NOMO-1 treated with DMSO at 0.1 percent for 48 hours (cell line): ENCODE measurements around the gene JAM3.

Source experiments
- DNase-seq: peaks from one replicate; lab custom pipeline; 2025; ENCODE audit not compliant: unreplicated experiment; lab: John Stamatoyannopoulos, UW

The JAM3 gene

DNA sequence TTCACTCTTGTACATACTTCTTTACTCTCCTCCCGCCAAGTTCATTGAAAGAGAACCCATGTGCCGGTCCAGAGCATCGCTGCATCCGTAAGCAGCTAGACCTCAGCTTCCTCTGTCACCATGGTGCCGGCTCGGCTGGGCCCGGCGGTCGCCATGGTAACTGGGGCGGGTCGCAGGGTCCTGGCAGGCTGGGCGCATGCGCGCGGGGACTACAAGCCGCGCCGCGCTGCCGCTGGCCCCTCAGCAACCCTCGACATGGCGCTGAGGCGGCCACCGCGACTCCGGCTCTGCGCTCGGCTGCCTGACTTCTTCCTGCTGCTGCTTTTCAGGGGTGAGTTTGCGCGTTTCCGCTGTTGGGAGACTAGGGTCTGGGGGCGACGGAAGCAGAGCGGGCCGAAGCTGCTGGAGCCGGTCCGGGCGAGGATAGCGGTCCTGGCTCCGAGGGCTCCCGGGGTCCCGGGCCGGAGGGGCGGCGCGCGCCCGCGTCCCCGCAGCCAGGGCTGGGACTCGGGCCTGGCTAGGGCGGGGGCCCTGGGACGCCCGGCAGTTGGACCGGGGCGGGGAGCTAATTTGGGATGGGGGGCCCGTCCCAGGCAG is at the start of gene JAM3:
Gene JAM3 (plus strand): TSS at position 244 of the 597 bp plus-strand sequence. CDS start 12 bp downstream, at position 256.
- no peak for DNase-seq

DNA sequence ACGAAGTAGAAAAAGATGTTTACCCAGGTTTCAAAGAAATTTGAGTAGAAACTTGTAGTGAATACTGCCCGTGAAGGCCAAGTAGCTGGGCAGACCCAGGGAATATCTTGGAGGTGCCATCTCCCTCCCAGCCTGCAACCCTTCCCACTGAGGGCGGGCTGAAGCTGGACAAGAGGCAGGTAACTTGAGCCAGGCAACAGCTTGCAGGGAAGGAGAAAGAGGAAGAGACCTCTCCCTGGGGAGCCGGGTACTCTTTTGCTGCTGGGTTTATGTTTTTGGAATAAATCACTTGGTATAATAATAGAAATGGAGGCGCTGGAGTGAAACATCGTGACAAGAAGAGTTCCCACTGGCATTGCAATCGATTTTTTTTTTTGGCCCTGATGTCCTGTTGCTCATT is 49.4 kb upstream of the JAM3 start:
- DNase-seq: no peak

- DNase-seq: no peak
These were observed 48.3 kb upstream of the JAM3 start for GRCh38 chr11:134020598-134020997.

DNA sequence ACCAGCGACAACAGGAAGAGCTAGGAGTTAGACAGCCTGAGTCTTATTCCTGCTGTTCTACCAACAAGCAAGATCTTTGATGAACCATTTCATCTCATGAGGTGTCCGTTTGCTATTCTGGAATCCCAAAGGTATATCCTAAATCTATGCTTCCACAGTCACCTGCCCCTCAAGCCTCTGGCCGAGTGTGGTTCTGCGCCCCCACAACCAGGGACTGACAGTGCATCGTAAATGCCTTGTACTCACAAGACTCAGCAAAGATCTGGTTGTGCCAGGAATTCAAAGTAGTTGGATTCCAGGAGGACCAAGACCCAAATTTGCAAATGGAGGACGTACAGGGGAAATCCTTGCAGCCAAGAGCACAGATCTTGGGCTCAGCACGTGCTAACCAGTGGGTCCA is 47.5 kb upstream of the JAM3 start:
- DNase-seq: no peak

- DNase-seq: no peak
These were observed 46.1 kb upstream of the JAM3 start for GRCh38 chr11:134022748-134023147.

DNA sequence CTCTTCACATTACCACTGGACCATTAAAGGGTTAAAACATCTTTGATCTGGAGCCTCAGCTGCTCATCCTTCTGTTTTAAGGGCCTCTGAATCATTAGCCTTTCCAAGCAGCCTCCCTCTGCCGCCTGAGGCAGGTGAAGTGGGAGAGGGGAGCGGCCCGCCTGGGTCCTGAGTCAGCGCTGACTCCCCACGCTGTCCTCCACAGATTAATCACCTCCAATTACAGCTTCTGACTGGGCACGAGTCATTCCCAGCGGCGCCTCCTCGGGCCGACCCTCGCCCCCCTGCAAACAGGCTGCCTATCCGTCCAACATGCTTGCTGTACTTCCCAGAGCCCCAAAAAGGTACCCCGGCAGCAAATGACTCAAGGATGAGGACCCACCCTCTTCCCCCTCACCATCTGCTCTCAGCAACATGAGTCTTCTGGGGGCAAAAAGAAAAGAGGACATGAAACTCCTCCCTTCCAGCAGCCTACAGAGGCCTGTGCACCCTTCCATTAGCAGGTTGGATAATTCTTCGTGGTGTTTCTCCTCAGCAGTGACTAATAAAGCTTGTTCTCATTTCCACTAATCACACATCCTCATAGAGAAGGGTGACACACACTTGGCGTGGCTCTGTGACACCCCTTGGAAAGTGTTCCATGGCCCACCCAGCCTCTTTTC is 44.3 kb upstream of the JAM3 start:
- DNase-seq: no peak

DNA sequence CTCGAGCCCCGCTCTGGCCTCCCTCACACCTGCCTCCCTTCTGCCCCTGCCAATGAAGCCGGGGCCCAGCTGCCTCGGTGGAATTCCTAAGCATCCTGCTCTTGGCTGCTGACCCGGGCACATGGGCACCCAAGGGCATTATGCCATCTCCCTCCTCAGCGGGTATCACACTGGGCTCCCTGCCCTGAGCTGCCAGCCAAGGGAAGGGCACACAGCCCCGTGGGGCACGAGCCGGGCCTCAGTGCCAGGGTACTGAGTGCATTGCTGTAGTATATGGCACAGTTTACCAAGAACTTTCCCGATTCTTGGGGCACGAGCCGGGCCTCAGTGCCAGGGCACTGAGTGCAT is 43.8 kb upstream of the JAM3 start:
- no peak for DNase-seq

DNA sequence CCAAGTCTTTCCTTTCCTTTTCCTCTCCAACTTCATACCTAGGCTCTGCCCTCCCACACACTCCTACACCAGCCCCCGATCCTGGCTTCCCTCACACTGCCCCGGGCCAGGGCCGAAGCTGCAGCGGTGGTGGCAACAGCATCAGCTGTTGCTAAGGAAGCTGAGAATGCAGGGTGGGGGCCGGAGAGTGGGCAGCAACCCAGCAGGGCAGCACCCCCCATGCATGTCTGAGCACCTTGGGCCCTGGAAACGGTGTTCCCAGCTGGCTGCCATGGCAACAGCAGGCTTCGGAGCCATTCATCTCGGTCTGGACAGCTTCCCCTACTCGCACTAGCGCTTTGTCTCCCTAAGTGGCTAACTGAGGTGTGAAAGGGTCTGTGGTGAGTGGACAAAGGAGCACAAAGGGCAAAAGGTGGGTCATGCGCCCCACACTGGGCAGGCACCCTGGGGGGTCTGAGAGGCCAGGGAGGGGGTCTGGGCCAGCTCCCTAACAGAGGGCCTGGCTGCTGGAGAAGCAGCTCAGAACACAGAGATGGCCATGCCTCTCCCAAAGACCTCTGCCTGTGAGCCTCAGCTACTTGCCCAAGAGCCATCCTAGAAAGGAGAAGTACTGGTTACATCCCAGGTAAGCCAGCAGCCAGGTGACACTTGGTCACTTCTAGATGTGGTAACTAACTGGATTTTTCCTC is 42.1 kb upstream of the JAM3 start:
- no peak for DNase-seq

GRCh38 chr11:134027671-134028070 is 41.2 kb upstream of the JAM3 start:
- DNase-seq: no peak

- DNase-seq: no peak
These were observed 40.4 kb upstream of the JAM3 start for GRCh38 chr11:134028368-134028920.

DNA sequence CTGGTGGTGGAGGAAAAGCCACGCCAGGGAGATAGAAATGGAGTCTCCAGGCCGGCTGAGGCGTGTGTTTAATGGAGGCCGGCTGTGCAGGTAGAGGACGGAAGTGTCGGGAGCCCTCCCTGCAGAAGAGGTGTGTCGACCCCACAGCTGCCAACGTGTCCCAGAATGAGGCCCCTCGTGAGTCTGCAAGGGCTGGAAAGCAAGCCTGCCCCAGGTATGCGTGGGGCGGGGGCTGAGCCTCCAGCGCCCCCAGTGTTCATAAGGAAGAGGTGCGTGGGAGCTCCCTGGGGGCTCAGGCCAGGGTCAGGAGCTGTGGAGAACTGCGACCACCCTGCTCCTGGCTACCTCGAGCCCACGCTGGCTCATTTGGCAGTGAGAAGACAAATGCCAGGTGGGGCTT is 38.0 kb upstream of the JAM3 start:
- DNase-seq: no peak

GRCh38 chr11:134032043-134032442 is 36.8 kb upstream of the JAM3 start:
- DNase-seq: no peak

DNA sequence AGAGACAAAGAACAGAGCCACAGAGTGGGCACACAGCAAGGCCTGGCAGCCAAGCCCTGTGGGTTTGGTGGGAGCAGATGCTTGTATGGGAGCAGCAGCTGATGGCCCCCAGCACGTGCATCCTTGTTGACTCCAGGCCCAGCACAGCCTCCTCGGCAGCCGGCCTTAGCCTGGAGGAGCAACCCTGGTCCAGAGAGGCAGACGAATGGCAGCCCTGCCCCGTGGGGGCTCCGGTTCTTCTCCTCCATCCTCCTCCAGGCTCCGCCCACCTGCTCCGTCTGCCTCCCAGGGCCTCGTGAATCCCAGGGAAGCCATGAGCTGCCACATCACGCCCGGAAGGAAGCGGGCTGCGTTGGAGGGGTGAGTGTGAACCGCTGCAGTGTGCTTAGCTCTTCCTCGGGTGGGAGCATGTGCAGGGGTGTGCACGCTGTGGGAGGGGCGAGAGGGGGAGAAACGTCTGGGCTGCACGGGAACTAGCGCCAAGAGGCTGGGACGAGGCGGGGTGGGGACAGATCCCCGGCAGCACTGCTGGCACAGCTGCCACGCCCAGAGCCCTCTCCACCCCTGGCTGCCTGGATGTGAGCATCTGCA is 36.3 kb upstream of the JAM3 start:
- DNase-seq: no peak

DNA sequence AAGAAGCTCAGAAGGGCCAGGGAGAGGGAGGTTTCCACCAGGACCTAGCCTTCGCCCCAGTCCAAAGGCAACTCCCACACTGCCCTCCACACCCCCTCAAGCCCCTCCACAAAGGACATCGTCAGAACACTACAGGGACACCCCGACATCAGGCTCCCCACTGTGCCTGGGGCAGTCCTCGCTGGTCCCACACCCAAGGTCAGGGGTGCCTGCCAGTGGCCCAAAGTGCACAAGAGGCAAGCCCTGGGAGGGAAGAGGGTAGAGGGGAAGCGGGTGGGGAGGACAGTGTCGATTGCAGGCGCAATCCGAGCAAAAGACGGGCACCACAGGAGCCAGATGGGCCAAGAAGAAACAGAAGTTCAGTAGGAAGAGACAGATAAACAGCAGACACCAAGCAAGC is 35.6 kb upstream of the JAM3 start:
- no peak for DNase-seq

DNA sequence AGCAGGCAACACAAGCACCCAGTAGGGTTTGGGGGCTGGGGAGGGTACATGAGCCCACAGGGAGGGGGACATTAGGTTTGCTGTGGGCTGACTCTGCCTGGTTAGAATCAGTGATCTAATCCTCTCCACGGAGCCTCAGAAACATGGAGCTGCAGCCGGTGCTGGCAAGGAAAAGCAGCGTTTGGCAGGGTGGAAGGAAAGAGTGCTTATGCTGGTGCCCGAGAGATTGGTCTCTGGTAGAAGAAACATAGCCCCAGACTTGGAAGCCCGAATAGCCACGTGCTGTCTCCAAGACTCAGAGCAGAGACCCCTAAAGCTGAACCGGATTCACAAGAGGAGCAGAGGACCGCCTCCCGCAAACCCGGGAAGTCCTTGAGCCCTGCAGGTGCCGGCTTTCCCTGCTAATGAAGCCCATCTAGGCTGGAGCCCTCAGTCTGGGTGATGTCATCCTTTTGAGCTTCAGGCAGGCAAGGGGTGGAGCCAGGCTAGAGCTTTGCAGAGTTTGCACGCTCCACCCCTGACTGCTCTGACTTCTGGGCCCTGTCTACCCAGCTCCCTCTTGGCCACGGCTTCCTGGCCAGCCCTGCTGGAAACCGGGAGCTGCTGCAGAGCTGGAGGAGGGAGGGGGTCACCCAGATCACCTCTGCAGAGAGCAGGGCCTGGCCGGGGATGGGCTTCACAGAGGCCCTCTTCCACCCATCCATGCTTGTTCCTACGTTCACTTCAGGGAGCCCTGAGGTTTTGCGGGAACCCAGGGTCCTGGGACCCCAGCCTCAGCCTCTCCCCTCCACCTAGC is 35.0 kb upstream of the JAM3 start:
- no peak for DNase-seq

GRCh38 chr11:134034496-134035381 is 34.1 kb upstream of the JAM3 start:
- no peak for DNase-seq

DNA sequence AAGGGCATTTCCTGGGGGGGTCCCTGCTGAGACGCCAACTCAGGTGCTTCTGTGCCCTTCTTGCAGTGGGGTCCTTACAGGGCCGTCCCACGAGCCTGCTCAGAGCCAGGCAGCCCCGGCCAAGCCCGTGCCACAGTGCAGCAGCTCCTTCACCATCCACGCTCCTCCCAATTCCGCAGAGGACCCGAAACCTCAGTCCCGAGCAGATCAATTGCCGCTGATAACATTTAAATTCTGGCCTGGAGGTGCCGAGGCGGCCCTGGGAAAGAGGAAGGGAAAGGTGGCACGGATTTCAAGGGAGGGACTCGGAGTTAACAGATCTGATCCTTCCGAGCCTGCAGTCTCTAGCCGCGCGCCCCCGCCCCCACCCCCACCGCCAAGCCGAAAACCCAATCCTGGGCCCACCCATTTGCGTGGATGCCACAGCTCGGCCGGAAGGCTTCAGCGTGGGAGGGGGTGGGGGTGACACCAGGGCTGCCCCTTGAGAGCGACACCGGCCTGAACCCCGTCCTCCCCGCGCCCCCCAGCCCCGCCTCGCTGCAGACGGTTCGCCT is 32.3 kb upstream of the JAM3 start:
- DNase-seq: no peak

DNA sequence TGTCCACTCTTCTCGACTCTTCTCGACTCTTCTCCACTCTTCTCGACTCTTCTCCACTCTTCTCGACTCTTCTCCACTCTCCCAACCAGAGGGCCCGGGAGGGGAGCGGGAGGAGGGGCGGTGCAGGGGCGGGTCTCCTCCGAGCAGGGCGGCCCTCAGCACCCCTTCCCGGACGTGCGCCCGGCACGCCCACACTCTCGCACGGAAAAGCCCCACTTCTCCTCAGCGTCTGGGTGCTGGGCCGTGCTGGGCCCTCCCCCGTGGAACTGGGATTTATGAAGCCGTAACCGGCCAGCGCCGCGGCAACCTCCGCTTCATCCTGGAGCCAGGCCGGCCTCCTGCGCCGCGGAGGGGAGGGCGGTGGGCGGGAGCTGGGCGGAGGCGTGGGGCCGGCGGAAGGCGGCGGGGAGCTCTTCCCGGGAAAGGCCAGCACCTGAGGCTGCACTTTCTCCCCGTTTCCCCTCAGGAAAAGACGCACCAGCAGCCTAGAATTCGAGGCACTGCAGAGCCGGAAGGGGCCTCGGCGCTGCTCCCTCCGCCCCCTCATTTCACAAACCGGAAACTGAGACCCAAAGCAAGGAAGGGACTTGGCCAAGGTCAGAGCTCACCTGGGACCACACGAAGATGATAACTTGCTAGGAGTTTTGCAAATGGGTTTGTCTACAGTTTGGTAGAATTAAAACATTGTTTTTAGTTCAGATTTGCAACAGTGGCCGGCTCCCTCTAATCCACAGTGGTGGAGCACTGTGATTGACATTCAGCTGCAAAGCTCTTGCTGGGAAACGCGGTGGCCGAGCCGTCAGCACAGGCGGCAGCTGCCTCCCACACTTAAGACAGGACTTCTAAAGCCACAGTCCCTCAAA is 31.6 kb upstream of the JAM3 start:
- DNase-seq: no peak
